GM19240 (cell line): ENCODE measurements around the gene METTL24.
"Not testable (repeated sequence)": the region's sequence is repeated elsewhere in the genome, so short reads cannot be mapped to it uniquely, and the experiment has no call there.

Experiments used
- DNase-seq: peaks from one replicate; pipeline ENCODE4 v3.0.0; 2011; ENCODE audit warnings: low spot score; ENCODE audit not compliant: insufficient read length

The METTL24 gene

DNA sequence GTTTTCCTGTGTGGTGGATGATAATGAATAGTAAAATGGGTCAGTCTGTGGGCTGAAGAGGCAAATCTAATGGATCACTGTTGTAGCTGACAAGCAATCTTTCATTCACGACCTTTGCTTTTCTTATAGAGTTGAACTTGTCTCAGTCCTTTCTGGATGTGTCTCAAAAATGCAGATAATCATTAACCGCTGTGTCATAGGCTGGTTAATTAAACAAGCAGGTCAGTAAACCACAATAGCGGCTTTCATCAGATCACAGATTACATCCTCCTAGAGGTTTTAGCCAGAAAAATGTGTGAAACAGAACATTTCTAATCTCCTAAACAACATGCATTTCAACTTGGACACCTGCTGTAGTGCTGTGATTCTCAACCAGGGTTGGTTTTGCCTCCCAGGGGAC lies 2.5 kb upstream of the METTL24 start:
- no peak for DNase-seq

DNA sequence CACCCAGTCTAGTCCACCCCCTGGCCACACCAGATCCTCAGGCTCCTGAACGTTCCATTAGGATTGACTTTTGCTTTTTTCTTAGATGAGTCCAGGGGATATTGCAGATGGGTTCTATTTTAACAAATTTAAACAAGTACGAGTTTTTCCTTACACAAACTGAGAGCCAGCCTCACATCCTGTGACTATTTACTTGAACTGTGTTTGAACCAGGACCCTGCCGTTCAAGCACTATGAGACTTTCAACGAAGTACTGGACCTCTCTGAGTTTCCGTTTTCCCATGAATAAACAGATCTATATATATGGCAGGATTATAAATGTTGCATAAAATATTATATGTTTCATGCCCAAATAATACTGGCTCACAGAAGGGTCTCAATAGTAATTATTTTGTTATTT lies 1.4 kb upstream of the METTL24 start:
- DNase-seq, result no peak

DNA sequence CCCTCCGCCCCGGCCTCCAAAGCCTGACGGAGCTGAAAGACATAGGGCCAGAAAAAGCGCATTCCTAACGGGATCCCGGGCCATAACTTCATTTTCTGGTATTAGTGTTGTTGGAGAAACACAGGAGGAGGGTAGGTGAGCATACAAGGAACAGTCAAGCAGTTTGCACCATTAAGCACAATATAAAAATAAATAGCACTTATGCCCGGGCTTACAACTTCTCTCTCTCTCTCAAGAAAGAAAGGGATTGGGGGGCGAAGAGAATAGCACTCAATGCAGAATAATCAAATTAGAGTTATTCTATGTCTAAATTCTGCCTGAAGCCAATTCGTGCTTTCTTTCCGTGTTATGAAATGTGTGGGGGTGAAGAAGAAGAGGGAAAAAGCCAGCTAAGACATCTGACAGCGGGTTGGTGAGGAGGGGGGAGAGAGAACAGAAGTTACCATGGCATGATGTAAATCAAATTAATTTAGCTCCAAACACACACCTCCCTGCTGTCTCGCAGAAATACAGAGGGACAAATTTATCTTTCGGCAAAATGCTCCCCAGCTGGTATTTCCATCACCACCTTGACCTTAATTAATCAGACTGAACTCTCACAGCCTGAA lies 508 bp upstream of the METTL24 start:
- no peak for DNase-seq

DNA sequence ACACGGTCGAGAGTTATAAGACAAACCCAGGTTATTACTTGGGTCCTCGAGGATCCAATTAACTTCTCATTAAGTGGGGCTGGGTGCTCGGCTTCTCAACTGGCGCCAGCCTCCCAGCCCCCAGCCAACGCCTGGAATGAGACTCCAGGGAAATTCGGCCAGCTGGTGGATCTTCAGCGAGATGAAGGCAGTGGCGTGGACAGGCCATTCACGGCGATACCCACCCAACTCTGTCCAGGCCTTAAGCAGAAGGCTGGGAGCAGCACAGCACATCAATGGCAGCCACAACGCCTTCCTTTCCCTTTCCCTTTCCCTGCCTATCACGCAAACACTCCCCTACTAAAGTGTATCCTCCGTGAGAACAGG lies 868 bp downstream of the METTL24 start:
- no peak for DNase-seq

DNA sequence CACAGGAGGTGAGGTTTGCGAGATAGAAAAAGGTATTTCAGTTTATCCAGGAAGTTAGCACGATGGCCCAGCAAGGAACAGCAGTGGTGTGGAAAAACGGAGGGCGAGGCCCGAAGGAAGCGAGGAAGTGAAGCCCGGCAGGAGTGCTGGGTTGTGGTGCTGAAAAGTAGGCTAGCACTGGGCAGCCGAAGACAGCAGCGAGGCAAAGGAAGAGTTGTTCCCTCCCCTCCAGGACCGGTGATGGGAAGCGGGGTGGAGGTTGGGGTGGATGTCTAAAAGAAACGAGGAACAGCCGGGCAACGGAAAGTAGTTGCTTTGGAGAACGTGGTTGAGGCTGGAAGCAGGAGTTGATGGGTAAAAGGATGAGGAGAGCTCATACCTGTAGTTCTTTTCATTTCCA lies 1.4 kb downstream of the METTL24 start:
- DNase-seq, result no peak

DNA sequence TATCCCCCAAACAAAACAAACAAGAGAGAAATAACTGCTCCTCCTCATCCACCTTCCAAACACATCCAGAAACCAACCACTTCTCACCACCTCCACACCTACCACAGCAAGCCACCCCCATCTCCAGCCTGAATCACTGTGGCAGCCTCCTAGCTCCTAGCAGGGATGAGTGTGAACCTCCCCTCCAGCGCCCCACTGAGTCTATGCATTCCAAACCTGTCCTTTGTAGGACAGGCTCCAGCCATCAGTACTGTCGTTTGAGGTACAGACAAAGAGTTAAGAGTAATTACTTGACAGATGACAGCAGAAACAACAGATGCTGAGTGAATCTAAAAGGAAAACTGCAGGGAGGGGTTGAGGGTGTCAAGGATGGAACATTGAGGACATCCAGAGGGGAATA lies 2.4 kb downstream of the METTL24 start:
- DNase-seq, result no peak

DNA sequence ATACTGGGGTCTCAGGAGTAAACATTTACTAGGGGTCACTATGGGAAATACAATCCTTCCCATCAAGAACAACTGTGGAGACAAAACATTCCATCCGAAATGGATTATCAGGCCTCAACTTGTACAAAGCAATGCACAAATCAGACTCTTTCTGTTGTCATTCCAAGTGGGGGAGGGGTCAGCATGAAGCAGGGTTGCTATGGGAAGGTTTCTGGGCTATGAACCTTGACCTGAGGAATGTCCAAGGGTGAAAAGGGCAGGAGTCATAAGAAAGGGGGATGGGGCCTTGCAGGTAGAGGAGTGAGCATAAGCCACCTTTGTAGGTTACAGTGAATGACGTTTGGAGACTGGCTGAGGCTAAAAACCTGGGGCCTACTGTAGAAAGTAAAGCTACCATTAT lies 3.1 kb downstream of the METTL24 start:
- no peak for DNase-seq

DNA sequence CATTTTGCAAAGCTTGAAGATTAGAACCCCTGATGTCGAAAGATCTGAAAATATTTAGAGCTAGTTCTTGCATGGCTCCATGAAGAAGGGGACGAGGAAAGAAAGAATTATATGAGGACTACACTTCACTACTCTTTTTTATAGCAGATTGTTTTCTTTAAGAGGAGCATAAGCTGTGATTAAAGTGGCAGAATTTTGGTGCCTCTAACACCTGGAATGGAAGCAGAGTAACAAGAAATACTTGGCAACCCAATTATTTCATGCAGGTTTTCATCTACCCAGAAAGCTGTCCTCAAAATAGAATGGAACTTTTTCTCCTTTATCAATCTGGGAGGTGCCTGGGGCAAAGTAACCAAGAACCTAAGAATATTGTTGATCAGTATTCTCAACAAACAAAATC lies 4.0 kb downstream of the METTL24 start:
- DNase-seq, result no peak

DNA sequence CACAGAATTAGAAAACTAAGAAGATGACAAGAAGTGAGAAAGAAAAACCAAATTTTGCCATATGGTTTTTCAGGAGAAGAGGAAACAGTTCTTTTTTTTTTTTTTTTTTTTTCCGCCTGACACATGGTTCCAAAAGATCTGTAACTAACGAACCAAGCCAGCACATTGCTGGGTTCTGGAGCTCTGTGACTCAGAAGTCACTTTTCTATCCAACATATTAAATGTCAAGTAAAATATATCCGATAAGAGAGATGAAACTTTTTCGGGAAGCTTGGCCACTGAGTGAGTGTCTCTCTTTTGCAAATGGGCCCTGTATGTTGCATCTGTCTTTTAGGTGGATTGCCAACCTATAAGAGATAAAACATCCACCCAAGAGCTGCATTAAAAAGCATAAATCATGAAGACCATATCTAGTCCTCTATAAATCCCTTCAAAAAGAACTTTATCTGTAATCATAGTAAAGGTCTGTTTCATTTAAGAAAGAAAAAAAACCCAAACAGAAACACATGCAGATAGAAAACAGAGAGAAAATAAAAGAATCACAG lies 4.6 kb downstream of the METTL24 start:
- no peak for DNase-seq

DNA sequence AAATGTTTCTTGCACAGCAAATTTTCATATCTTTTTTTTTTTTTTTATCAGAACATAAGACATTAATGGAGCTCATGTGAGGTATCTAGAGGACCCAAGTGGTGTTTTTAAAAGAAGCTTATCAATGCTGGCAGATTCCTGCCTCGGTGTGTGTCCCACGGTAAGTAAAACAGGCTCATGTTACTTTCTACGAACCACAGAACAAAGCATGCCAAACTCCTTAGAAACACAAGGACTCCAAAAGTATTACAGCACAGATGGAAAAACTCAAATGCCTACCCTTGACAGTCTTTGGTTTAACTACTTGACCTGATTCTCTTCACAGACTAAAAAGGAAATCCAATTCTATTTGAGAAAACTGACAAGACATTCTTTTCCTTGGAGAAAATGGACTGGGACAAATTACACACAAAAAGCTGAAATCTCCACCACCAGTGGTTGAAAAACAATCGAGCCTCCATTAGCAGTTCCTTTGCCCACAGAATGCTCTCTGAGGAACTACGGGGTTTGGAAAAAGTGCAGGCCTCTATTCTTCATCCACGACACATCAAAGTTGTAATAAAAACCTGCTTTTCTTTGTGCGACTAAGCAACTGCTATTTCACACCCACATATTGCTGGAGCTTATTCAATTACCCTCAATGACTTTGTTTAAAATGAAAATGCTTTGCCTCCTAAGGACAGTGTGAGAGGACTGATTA lies 5.4 kb downstream of the METTL24 start:
- no peak for DNase-seq

DNA sequence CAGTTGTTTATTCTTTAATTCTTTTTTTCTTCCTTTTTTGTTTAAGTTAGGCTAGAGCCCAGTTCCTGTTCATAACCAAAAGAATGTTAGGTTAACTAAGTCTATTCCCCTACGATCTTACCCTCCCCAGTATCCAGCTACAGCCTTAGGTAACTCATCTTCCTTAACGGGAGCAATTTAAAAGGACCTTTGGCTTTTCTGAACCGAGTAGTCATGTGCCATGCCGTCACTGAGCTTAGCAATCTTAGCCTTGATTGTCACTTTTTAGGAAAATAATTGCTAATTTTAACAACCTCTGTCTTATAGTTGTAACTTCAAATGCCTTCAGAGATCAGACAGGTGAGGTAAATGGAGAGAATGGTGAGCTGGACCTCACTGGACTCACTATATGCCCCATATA lies 6.2 kb downstream of the METTL24 start:
- DNase-seq, result no peak

DNA sequence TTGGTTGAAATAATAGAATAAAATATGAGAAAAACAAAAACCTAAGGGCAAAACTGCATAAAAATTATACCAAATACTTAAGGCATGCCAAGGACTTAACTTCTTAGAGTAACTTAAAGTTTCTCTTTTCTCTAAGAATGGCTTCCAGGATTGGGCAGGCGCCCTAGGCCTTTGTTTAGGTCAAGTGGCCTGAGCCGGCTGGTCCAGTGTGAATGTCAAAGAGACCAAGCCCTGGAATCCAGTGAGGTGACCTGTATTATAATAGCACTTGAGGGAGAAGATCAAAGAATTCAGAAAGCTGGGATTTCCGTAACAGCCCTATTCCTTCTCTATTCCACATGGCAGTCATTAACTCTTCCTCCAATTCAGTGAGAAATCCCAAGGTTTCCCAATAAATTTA lies 6.6 kb downstream of the METTL24 start:
- no peak for DNase-seq

DNA sequence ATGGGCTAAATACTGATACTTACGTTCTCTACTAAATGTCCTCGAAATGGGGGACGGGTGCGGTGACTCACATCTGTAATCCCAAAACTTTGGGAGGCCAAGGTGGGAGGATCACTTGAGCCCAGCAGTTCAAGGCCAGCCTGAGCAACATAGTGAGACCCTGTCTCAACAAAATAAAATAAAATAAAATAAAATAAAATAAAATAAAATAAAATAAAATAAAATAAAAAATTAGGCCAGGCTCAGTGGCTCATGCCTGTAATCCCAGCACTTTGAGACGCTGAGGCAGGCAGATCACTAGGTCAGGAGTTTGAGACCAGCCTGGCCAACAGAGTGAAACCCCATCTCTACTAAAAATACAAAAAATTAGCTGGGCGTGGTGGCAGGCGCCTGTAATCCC lies 7.6 kb downstream of the METTL24 start:
- DNase-seq, result not testable (repeated sequence)

DNA sequence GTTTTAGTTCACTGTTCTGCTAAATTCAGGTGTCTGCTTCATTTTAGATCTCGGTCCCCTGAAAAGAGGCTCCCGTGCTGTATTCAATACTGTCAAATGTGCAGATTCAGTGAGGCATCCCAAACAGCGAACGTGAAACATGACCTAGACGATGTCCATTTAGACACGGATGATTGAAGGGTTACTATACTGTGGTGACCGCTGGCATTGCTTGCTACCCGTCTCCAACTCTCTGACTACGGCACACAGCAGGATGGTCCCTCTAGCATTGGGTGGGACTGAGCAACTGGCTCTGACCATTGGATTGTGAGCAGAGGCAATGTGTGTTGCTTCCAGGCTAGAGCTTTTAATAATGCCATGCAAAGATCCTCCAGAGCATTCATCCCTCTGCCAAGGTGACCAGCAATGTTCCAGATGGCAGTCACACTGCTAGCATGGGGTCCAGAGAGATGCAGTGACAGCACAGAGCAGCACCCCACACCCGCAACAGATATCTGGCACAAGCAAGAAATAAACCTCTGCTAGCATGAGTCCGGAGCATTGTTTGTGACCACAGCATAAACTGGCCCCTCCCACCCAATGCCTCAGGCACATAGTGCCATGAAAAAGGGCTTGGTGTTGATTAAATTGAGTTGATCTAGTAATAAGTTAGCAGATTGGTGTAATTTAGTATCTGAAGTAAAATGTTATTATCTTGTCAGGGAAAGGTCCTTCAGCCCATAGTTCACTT lies 9.0 kb downstream of the METTL24 start:
- DNase-seq, result no peak

DNA sequence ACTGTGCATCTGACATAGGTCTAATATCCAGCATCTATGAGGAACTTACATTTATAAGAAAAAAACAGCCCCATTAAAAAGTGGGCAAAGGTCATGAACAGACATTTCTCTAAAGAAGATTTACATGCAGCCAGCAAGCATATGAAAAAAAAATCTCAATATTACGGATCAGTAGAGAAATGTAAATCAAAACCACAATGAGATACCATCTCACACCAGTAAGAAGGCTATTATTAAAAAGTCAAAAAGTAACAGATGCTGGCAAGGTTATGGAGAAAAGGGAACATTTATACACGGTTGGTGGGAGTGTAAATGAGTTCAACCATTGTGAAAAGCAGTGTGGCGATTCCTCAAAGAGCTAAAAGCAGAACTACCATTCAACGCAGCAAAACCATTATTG lies 13.1 kb downstream of the METTL24 start:
- DNase-seq, result no peak

DNA sequence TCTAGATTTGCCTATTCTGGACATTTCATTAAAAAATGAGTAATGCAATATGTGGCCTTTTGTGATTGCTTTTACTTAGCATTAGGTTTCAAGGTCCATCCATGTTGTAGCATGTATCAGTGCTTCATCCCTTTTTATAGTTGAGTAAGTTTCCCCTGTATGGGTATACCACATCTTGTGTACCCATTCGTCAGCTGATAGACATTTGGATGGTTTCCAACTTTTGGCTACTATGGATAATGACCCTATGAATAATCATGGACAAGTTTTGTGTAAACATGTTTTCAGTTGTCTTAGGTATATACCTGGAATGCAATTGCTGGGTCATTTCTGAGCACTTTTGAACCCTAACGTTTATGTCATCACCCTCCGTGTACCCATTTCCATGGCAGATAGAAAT lies 15.4 kb downstream of the METTL24 start:
- no peak for DNase-seq

DNA sequence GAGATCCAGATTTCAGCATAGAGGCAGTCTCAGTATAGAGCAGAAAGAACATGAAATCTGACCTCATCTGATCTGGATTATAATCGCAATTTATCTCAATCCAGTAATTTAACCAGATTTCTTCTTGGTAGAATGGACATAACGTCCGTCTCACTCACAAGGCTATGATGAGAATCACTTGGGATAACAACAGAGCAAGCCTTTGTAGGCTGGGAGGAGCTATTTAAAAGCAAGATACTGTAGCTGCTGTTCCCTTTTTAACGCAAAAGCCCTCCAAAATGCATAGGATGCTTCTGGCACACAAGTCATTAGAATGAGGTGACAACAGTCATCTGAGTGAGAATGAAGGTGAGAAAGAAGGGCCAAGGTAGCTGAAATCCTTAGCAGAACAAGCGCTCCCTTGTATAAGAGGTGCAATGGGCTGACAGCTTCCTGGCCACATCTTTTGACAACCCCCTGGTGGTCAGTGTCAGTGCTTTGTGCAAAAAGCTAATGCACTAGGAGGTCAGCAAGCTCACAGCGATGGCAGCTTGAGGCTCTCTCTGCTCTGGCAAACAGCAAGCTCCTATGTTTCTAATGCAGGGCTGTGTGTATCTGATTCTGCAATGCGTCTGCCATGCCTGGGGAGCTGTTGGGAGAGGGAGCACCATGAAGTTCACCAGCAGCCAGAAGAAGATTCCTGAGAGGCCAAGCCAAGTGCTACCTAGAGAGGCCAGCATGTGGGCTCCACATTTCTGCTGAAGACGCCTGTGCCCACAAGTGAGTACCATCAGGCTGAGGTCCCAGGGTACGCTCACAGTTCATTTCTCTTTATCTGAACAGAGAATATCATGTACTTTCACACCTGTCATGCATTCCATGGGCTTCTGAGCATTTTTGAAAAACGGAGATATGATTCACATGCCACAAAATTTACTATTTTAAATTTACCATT lies 16.2 kb downstream of the METTL24 start:
- no peak for DNase-seq

DNA sequence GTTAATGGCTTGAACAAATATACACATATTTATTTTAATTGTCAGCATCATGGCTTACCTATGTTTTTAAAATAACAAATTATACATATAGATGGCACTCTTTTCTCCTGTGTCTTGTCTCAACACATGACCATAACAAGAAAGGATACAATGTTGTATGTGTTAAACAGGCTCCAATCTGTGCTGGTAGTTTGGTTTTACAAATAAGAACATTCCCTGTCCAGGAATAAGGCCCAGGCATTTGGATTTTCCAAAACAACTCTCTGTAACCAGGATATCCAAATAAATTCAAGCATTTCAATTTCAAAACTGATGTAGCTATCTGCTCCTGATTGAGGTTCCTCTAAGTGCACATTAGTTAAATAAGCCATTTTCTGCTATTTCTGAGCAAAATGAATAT lies 17.1 kb downstream of the METTL24 start:
- no peak for DNase-seq

DNA sequence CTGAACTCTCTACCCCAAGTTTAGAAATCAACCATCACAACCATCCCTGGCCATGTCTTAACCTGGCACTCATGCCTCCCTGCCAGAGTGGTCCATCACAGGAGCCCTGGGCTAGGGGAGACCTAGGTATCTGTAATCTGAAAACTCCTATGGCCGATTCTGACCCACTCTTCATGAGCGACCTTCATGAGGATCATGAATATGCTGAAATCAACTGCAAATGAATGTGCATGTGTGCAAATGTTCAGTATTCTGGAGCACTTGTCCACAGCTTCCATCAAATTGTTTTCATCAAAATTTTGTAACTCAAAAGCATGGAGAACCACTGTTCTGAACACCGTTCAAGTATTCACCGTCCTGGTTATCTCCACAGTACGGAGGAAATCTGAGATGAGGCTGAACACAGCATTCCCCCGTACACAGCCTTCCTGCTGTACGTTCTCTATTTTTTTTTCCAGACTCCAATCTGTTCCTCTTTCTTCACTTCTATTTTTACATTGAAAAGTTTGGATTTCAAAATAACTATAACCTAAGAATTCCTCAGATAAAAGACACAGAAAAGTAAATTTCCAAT lies 17.7 kb downstream of the METTL24 start:
- no peak for DNase-seq

DNA sequence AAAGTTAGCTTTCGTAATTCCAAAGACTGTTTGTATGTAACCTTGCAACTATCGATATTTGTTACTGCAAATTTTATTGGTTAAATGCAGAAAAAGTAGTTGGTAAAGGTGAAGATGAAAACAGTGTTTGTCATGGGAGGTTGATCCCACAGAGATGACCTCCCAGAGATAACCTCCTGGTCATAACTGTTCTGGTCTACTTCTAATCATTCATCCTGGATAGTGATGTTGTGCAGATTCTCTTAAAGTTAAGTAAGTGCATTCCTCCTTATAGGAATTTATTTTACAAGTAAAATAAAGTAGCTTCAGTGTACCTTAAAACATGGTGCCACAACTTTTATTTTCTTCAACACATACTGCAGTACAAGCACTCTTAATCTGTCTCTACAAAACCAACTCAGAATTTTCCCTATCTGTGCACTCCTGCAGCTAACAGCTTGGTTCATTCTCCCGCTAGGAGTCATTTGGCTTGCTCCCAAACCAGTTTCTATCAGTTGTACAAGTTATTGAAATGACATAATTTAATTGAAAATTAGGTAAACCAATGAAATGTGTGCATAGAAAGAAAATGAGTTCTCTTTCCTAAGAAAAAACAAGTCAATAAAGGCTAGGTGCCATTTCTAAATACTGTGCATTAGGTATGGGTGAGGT lies 19.2 kb downstream of the METTL24 start:
- no peak for DNase-seq

DNA sequence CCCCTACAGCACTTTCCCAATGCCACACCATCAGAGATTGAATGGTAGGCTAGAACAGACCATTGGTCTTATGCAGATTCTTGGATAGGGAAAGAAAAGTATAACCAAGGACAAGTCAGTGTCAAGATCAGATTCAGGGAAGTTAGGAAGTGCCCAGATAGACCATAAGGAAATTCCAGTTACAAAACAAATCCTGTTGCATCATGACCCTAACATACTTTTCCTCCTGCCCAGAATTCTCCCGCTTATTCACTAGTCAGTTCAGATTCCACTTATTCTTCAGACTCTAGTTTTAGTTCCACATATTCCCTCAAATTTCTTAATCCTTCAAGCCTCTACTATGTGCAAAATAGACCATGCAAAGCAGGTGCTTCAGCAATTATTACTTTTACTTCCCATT lies 20.7 kb downstream of the METTL24 start:
- DNase-seq, result no peak
